HL-60 (cell line): ENCODE measurements around the gene PLA2R1.

Source experiments
- DNase-seq, 2 experiments: peaks; one replicate each; pipeline ENCODE4 v3.0.0-alpha.2; 2010 to 2020; ENCODE audit warnings: low read depth in 1 of 2, low spot score in 1 of 2
- H3K27ac ChIP-seq: fragments of 250-450 bp; sonication (Bioruptor Pico); replicated peaks from 2 replicates; pipeline ENCODE4 v1.5.1; 2020; ENCODE audit warnings: mild to moderate bottlenecking, moderate library complexity
- H3K27me3 ChIP-seq: fragments of 250-450 bp; sonication (Bioruptor Pico); 2 replicates; pipeline ENCODE4 v1.5.1; 2021; ENCODE audit warnings: mild to moderate bottlenecking, moderate library complexity; ENCODE audit not compliant: insufficient read depth, poor library complexity, severe bottlenecking
- H3K4me3 ChIP-seq: replicated peaks from 2 replicates; pipeline ENCODE4 v1.5.1; 2011; ENCODE audit warnings: mild to moderate bottlenecking, control low read depth, low read length; ENCODE audit not compliant: insufficient read depth
- CTCF ChIP-seq: IDR thresholded peaks from one replicate; pipeline ENCODE4 v1.5.1; 2011; ENCODE audit warnings: low read length, control low read depth, inconsistent platforms; ENCODE audit not compliant: insufficient read depth
- GABPA ChIP-seq: IDR thresholded peaks from 2 replicates; pipeline ENCODE4 v1.6.1; 2012; ENCODE audit warnings: low read depth
- POLR2AphosphoS5 ChIP-seq: IDR thresholded peaks from 2 replicates; pipeline ENCODE4 v1.6.1; 2012; ENCODE audit warnings: low read depth
- REST ChIP-seq: IDR thresholded peaks from 2 replicates; pipeline ENCODE4 v1.6.1; 2012; ENCODE audit warnings: low read depth; ENCODE audit not compliant: insufficient replicate concordance
- SPI1 ChIP-seq: IDR thresholded peaks from 2 replicates; pipeline ENCODE4 v1.6.1; 2012; ENCODE audit warnings: low read depth, mild to moderate bottlenecking, borderline replicate concordance

The PLA2R1 gene

GRCh38 chr2:160036736-160037135, 25.7 kb downstream of the PLA2R1 start:
- TF ChIP-seq CTCF = no peak
- no peak for TF ChIP-seq POLR2AphosphoS5
- no peak for TF ChIP-seq SPI1
- TF ChIP-seq GABPA = no peak
- TF ChIP-seq REST = no peak
- Histone ChIP-seq H3K27me3 (no peaks in the 10 kb centered on the region), H3K4me3 (no peak overlapping the region), H3K27ac (no peak overlapping the region)
- DNase-seq = no peak

GRCh38 chr2:160035125-160035524, 27.3 kb downstream of the PLA2R1 start:
- no peak overlapping the region for H3K4me3 ChIP-seq
- TF ChIP-seq CTCF (no peak), REST (no peak), SPI1 (no peak), POLR2AphosphoS5 (no peak), GABPA (no peak)
- no peaks in the 10 kb centered on the region for H3K27me3 ChIP-seq
- DNase-seq = no peak
- no peak overlapping the region for H3K27ac ChIP-seq

- no peak overlapping the region for H3K4me3 ChIP-seq
- no peak overlapping the region for H3K27ac ChIP-seq
- TF ChIP-seq GABPA (no peak), REST (no peak)
- H3K27me3 ChIP-seq = no peaks in the 10 kb centered on the region
- DNase-seq = no peak
Measured at GRCh38 chr2:160034396-160034795, 28.0 kb downstream of the PLA2R1 start.
